Neutrophil (primary cell): ENCODE measurements around the gene UCP2.

Experiments used
- H3K27ac ChIP-seq: fragments of 200-600 bp; sonication (generic); 2 replicates; pipeline ENCODE4 v1.5.1; 2016; ENCODE audit warnings: mild to moderate bottlenecking, moderate library complexity
- H3K27me3 ChIP-seq: fragments of 200-600 bp; sonication (generic); 2 replicates; pipeline ENCODE4 v1.6.0; 2016; ENCODE audit warnings: mild to moderate bottlenecking
- H3K36me3 ChIP-seq: fragments of 200-600 bp; sonication (generic); 2 replicates; pipeline ENCODE4 v1.5.1; 2017
- H3K4me1 ChIP-seq, 2 experiments: fragments of 200-600 bp in 1 of 2; sonication (generic) in 1 of 2; 1 replicate in 1 of 2; 2 replicates in 1 of 2; pipeline versions ENCODE4 v1.5.1 to v1.6.1; 2013 to 2016; ENCODE audit warnings: low read depth in 1 of 2, low read length in 1 of 2, mild to moderate bottlenecking in 1 of 2, moderate library complexity in 1 of 2; ENCODE audit not compliant: control insufficient read depth in 1 of 2, insufficient read depth in 1 of 2
- H3K4me3 ChIP-seq, 2 experiments: fragments of 200-600 bp in 1 of 2; sonication (generic) in 1 of 2; 1 replicate in 1 of 2; 2 replicates in 1 of 2; pipeline ENCODE4 v1.5.1; 2013 to 2016; ENCODE audit warnings: low read depth in 1 of 2, low read length in 1 of 2, mild to moderate bottlenecking in 1 of 2, moderate library complexity in 1 of 2
- H3K9me3 ChIP-seq: fragments of 200-600 bp; sonication (generic); 2 replicates; pipeline ENCODE4 v1.5.1; 2016
- TF ChIP-seq, protein P1 (sequence below): fragments of 200-600 bp; sonication (generic); IDR thresholded peaks from 2 replicates; pipeline ENCODE4 v1.5.1; 2016; ENCODE audit warnings: antibody characterized with exemption

The UCP2 gene

DNA sequence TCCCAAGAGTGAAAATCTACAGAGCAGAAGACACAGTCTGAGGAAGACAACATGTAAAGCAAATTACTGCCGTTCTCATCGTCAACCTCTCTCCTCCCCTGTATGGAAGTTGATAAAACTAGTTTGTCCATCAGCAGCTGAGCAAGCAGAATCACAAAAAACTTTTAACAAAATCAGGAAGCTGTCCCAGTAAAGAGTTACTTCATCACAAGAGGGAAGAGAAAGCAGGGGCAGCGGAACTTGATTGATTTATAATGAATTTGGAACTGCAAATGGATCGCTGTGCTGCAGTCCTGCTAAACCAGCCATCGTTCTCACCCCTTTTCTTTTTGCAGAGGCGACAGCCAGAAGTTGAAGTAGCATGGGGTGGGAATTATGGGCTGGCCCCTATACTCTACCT lies 39.9 kb upstream of the UCP2 start:
- Histone ChIP-seq H3K4me1 (no peaks in the 10 kb centered on the region), H3K9me3 (no peaks in the 10 kb centered on the region), H3K27me3 (no peaks in the 10 kb centered on the region), H3K27ac (no peak overlapping the region), H3K36me3 (peaks cover 17% of the 10 kb centered on the region), H3K4me3 (no peak overlapping the region)
- TF ChIP-seq, protein P1, sequence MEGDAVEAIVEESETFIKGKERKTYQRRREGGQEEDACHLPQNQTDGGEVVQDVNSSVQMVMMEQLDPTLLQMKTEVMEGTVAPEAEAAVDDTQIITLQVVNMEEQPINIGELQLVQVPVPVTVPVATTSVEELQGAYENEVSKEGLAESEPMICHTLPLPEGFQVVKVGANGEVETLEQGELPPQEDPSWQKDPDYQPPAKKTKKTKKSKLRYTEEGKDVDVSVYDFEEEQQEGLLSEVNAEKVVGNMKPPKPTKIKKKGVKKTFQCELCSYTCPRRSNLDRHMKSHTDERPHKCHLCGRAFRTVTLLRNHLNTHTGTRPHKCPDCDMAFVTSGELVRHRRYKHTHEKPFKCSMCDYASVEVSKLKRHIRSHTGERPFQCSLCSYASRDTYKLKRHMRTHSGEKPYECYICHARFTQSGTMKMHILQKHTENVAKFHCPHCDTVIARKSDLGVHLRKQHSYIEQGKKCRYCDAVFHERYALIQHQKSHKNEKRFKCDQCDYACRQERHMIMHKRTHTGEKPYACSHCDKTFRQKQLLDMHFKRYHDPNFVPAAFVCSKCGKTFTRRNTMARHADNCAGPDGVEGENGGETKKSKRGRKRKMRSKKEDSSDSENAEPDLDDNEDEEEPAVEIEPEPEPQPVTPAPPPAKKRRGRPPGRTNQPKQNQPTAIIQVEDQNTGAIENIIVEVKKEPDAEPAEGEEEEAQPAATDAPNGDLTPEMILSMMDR: no peak

DNA sequence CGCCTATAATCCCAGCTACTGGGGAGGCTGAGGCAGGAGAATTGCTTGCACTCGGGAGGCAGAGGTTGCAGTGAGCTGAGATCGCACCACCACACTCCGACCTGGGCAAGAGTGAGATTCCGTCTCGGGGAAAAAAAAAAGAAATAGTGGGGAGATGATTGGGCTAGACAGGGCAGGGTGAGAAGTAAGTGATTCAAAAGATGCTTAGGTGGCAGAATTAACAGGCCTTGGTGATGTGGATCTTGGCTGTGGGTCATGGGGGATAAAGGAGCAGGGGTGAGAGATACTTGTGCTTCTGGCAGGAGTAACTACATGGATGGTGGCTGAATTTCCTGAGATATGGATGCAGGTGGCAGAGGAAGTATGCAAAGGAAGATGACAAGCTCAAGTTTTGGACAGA lies 39.4 kb upstream of the UCP2 start:
- no peaks in the 10 kb centered on the region for H3K9me3 ChIP-seq
- H3K27ac ChIP-seq: no peak overlapping the region
- H3K4me3 ChIP-seq: no peak overlapping the region
- TF ChIP-seq, protein P1: no peak
- no peaks in the 10 kb centered on the region for H3K27me3 ChIP-seq
- H3K36me3 ChIP-seq: peaks cover 20% of the 10 kb centered on the region
- H3K4me1 ChIP-seq: no peaks in the 10 kb centered on the region

DNA sequence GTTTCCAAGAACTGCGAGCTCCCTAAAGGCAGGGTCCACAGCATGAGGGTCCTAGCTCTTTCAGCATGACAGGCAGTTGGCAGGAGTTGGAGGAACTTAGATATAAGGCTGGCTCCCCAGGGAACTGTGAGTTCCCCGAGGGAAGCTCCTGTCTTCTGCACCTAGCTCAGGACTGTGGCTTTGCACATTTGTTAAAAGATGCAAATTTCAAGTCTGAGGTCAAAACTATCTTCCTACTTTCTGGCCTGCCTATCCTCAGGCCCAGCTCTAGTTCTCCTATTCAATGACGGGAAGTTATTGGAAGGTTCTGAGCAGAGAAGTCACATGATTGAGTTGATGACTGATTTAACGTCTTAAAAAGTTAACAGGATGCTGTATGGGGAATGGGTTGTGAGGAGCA lies 37.9 kb upstream of the UCP2 start:
- Histone ChIP-seq H3K4me3 (no peak overlapping the region), H3K27ac (no peak overlapping the region), H3K36me3 (peaks cover 25% of the 10 kb centered on the region), H3K27me3 (no peaks in the 10 kb centered on the region), H3K4me1 (no peaks in the 10 kb centered on the region), H3K9me3 (no peaks in the 10 kb centered on the region)
- TF ChIP-seq, protein P1: no peak

DNA sequence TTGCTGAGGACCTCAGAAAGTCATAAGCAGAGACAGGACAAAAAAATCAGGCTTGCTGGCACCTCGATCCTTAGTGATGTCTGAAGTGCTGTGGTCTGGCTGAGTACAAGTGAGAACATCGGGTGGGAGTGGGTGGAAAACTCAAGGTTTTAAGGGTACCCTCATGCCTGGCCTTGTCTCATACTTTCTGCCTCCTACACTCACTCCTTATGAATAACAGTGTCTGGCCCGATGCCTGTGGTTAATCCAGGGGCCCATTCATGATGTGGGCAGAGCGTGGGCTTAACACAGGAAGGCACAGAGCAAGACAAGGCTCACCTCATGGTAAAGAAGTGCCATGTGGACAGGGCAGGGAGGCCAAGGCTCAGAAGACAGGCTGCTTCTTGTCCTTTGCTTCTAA lies 37.2 kb upstream of the UCP2 start:
- TF ChIP-seq, protein P1: no peak

DNA sequence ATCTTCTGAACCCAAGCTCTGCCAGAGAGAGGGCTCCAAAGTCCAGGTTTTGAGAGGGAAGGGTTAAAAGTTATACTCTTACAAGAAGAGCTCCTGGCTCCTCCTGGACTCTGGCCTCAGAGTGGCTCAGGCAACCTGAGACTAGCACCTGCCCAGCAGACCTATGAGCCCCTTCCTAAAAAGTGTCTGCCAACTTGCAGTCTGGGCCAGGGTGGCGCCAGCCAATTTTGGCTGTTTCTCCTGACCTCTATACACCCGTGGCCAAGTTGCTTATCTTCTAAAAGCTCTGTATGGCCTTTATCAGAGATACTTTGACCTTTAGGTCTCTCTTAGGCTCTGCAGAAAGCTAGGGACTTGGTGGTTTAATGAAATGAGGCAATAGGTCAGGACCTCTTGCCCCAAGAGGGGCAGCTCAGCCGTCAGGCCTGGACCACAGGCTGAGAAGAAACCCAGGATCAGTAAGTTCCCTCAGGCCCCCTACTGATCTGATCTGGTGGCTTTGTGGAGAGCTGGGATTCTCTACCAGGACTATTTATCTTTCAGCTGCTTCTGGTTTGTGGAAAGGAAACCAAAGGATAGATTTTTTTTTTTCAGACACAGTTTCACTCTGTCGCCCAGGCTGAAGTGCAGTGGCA lies 36.6 kb upstream of the UCP2 start:
- Histone ChIP-seq H3K36me3 (peaks cover 34% of the 10 kb centered on the region), H3K4me3 (no peak overlapping the region), H3K27ac (no peak overlapping the region), H3K4me1 (no peaks in the 10 kb centered on the region), H3K27me3 (no peaks in the 10 kb centered on the region), H3K9me3 (no peaks in the 10 kb centered on the region)
- TF ChIP-seq, protein P1: no peak

More for the DNA sequence above, 37.2 kb upstream of the UCP2 start:
- no peaks in the 10 kb centered on the region for H3K4me1 ChIP-seq
- H3K27ac ChIP-seq: no peak overlapping the region
- no peak overlapping the region for H3K4me3 ChIP-seq
- no peaks in the 10 kb centered on the region for H3K9me3 ChIP-seq
- peaks cover 27% of the 10 kb centered on the region for H3K36me3 ChIP-seq
- H3K27me3 ChIP-seq: no peaks in the 10 kb centered on the region
